ENCODE results near the gene EVL. TPM values are rescaled to one million over a fixed set of nuclear protein-coding genes. Genes with fewer than 3 reads are reported as not detected.

Gene EVL
- total and polyA plus RNA-seq, 2 donors (not counting 3 experiments of a cell fraction or from before 2014, with no cell fraction given) = 34.6 to 62.5 TPM

- POLR2A ChIA-PET = no interaction called here
- Histone ChIP-seq H3K9me3 (replicated peaks; ENCODE audit: control insufficient read depth, insufficient read depth, low read length) (no peaks in the 10 kb centered on the region), H3K27ac (ENCODE audit: insufficient read depth, low read depth, low read length) (no peak overlapping the region), H3K9ac (replicated peaks; ENCODE audit: extremely low read depth, insufficient read depth, low read length) (no peak overlapping the region), H2AFZ (ENCODE audit: low read depth, low read length) (no peak overlapping the region), H3K4me3 (replicated peaks in 1 of 3; ENCODE audit: insufficient read depth in 1 of 3, low read depth in 1 of 3, low read length in 3 of 3) (no peak overlapping the region), H3K79me2 (ENCODE audit: control insufficient read depth, insufficient read depth, low read length) (no peaks in the 10 kb centered on the region), H3K4me1 (ENCODE audit: control insufficient read depth, extremely low read depth, insufficient read depth, low read length) (no peaks in the 10 kb centered on the region), H4K20me1 (replicated peaks; ENCODE audit: control insufficient read depth, extremely low read depth, insufficient read depth, low read length) (no peaks in the 10 kb centered on the region), H3K9me1 (replicated peaks; ENCODE audit: control insufficient read depth, extremely low read depth, insufficient read depth, low read length) (no peaks in the 10 kb centered on the region), H3K36me3 (ENCODE audit: control insufficient read depth in 2 of 2, extremely low read depth in 1 of 2, insufficient read depth in 2 of 2, low read length in 2 of 2) (no peaks in the 10 kb centered on the region), H3K4me2 (ENCODE audit: insufficient read depth, low read length) (no peak overlapping the region), H3K27me3 (ENCODE audit: control insufficient read depth in 2 of 2, insufficient read depth in 2 of 2, low read length in 2 of 2) (no peaks in the 10 kb centered on the region)
- CTCF ChIA-PET = no interaction called here
- TF ChIP-seq GATA2 (IDR thresholded peaks at IDR 0.05; ENCODE audit: insufficient read depth, insufficient read length, low read depth, low read length) (no peak), JUN (IDR thresholded peaks at IDR 0.05; ENCODE audit: borderline replicate concordance, insufficient read depth, insufficient read length, low read depth) (no peak)
- no peak for DNase-seq (ENCODE audit: low read depth, low spot score)
- intact Hi-C loops (cut with micrococcal nuclease) = no loop called here
- BruUV-seq (replicated peaks) = no TSS peak
- dilution Hi-C loops (cut with MboI; ENCODE audit: extremely low pct_ligation_motif_present, low sequenced_read_pairs) = no loop called here
- no peak for FAIRE-seq
Observed at GRCh38 chr14:100077441-100077840, 12.2 kb downstream of the EVL start.

- H3K27ac ChIP-seq (ENCODE audit: insufficient read depth, low read depth, low read length) = no peak overlapping the region
- no peaks in the 10 kb centered on the region for H3K79me2 ChIP-seq (ENCODE audit: control insufficient read depth, insufficient read depth, low read length)
- TF ChIP-seq MYC (IDR thresholded peaks at IDR 0.05; ENCODE audit: low read depth, low read length) = no peak
- no peak for TF ChIP-seq EZH2 (IDR thresholded peaks at IDR 0.05; ENCODE audit: borderline replicate concordance, low read depth, low read length, severe bottlenecking)
- TF ChIP-seq POLR2A (IDR thresholded peaks at IDR 0.05; ENCODE audit: low read depth, low read length) = no peak
- TF ChIP-seq POLR2AphosphoS5 (IDR thresholded peaks at IDR 0.05; ENCODE audit: insufficient read depth, low read depth, low read length) = no peak
- no peak for TF ChIP-seq MAX (IDR thresholded peaks at IDR 0.05; ENCODE audit: insufficient read depth, insufficient read length)
- TF ChIP-seq JUN (IDR thresholded peaks at IDR 0.05; ENCODE audit: borderline replicate concordance, insufficient read depth, insufficient read length, low read depth) = no peak
- no peak for TF ChIP-seq CTCF (IDR thresholded peaks at IDR 0.05; ENCODE audit: extremely low read depth in 1 of 2, insufficient read depth in 1 of 2, low read depth in 1 of 2, low read length in 2 of 2)
- no peak for TF ChIP-seq FOS (IDR thresholded peaks at IDR 0.05; ENCODE audit: borderline replicate concordance, insufficient read depth, low read length)
- TF ChIP-seq GATA2 (IDR thresholded peaks at IDR 0.05; ENCODE audit: insufficient read depth, insufficient read length, low read depth, low read length) = no peak
- no peak overlapping the region for H3K4me2 ChIP-seq (ENCODE audit: insufficient read depth, low read length)
- CTCF ChIA-PET = no interaction called here
- intact Hi-C loops (cut with micrococcal nuclease) (no loop called here), dilution Hi-C loops (cut with MboI; ENCODE audit: extremely low pct_ligation_motif_present, low sequenced_read_pairs) (no loop called here)
- POLR2A ChIA-PET = no interaction called here
- H3K36me3 ChIP-seq (ENCODE audit: control insufficient read depth in 2 of 2, extremely low read depth in 1 of 2, insufficient read depth in 2 of 2, low read length in 2 of 2) = no peaks in the 10 kb centered on the region
- H3K4me1 ChIP-seq (ENCODE audit: control insufficient read depth, extremely low read depth, insufficient read depth, low read length) = no peaks in the 10 kb centered on the region
- H3K9me3 ChIP-seq (replicated peaks; ENCODE audit: control insufficient read depth, insufficient read depth, low read length) = no peaks in the 10 kb centered on the region
- no peak overlapping the region for H2AFZ ChIP-seq (ENCODE audit: low read depth, low read length)
- no peaks in the 10 kb centered on the region for H3K27me3 ChIP-seq (ENCODE audit: control insufficient read depth in 2 of 2, insufficient read depth in 2 of 2, low read length in 2 of 2)
- DNase-seq (ENCODE audit: low read depth, low spot score) (no peak), FAIRE-seq (no peak)
- no peak overlapping the region for H3K9ac ChIP-seq (replicated peaks; ENCODE audit: extremely low read depth, insufficient read depth, low read length)
- no peaks in the 10 kb centered on the region for H4K20me1 ChIP-seq (replicated peaks; ENCODE audit: control insufficient read depth, extremely low read depth, insufficient read depth, low read length)
- BruUV-seq (replicated peaks) = no TSS peak
- no peaks in the 10 kb centered on the region for H3K9me1 ChIP-seq (replicated peaks; ENCODE audit: control insufficient read depth, extremely low read depth, insufficient read depth, low read length)
- H3K4me3 ChIP-seq (replicated peaks in 1 of 3; ENCODE audit: insufficient read depth in 1 of 3, low read depth in 1 of 3, low read length in 3 of 3) = no peak overlapping the region
Observed at GRCh38 chr14:100078216-100078803, 13.1 kb downstream of the EVL start.

Data from endothelial cell of umbilical vein (primary cell).